MM.1S (cell line): ENCODE results near the gene NUMB.

ENCODE experiments used
- DNase-seq: peaks from one replicate; pipeline ENCODE4 v3.0.0-alpha.2; 2015
- H2AFZ ChIP-seq: fragments of 300-600 bp; sonication (generic); 2 replicates; pipeline ENCODE4 v1.6.0; 2016; ENCODE audit warnings: antibody characterized with exemption, low read length
- H3F3A ChIP-seq: fragments of 300-600 bp; sonication (generic); 2 replicates; pipeline ENCODE4 v1.6.1; 2016; ENCODE audit warnings: mild to moderate bottlenecking, antibody characterized with exemption, low read length, moderate library complexity, mixed read lengths; ENCODE audit not compliant: insufficient read depth
- H3K27ac ChIP-seq: fragments of 300-600 bp; sonication (generic); 2 replicates; pipeline ENCODE4 v1.5.1; 2016; ENCODE audit warnings: mild to moderate bottlenecking, low read length
- H3K27me3 ChIP-seq: fragments of 300-600 bp; sonication (generic); replicated peaks from 2 replicates; pipeline ENCODE4 v1.6.0; 2016; ENCODE audit warnings: low read length; ENCODE audit not compliant: insufficient read depth
- H3K36me3 ChIP-seq: fragments of 300-600 bp; sonication (generic); replicated peaks from 2 replicates; pipeline ENCODE4 v1.6.1; 2016; ENCODE audit warnings: mild to moderate bottlenecking, low read length, mixed read lengths; ENCODE audit not compliant: insufficient read depth
- H3K4me1 ChIP-seq: fragments of 300-600 bp; sonication (generic); 2 replicates; pipeline ENCODE4 v1.6.1; 2016; ENCODE audit warnings: low read length, mixed read lengths
- H3K4me2 ChIP-seq: fragments of 300-600 bp; sonication (generic); 2 replicates; pipeline ENCODE4 v1.6.0; 2016; ENCODE audit warnings: low read depth, low read length
- H3K4me3 ChIP-seq: fragments of 300-600 bp; sonication (generic); 2 replicates; pipeline ENCODE4 v1.5.1; 2016; ENCODE audit warnings: low read length, mixed read lengths
- H3K79me2 ChIP-seq: fragments of 300-600 bp; sonication (generic); 2 replicates; pipeline ENCODE4 v1.6.1; 2016; ENCODE audit warnings: mixed run types, low read length, mixed read lengths
- H3K9ac ChIP-seq: fragments of 300-600 bp; sonication (generic); 2 replicates; pipeline ENCODE4 v1.6.1; 2016; ENCODE audit warnings: low read length, mixed read lengths
- H3K9me2 ChIP-seq: fragments of 300-600 bp; sonication (generic); replicated peaks from 2 replicates; pipeline ENCODE4 v1.6.1; 2016; ENCODE audit warnings: mild to moderate bottlenecking, low read length, mixed read lengths; ENCODE audit not compliant: insufficient read depth
- H3K9me3 ChIP-seq: fragments of 300-600 bp; sonication (generic); replicated peaks from 2 replicates; pipeline ENCODE4 v1.6.1; 2016; ENCODE audit warnings: mild to moderate bottlenecking, low read length, mixed read lengths; ENCODE audit not compliant: insufficient read depth
- H4K20me1 ChIP-seq: fragments of 300-600 bp; sonication (generic); 2 replicates; pipeline ENCODE4 v1.6.1; 2016; ENCODE audit warnings: mild to moderate bottlenecking, low read length, moderate library complexity, mixed read lengths; ENCODE audit not compliant: insufficient read depth
- CTCF ChIP-seq: fragments of 300-600 bp; sonication (generic); IDR thresholded peaks from 2 replicates; pipeline ENCODE4 v1.5.1; 2016; ENCODE audit warnings: antibody characterized with exemption, low read length, mixed read lengths
- EZH2 ChIP-seq: fragments of 300-600 bp; sonication (generic); optimal IDR thresholded peaks from 2 replicates; pipeline ENCODE3; 2017; ENCODE audit warnings: low read depth, mild to moderate bottlenecking, antibody characterized with exemption, low read length, mixed read lengths
- EZH2phosphoT487 ChIP-seq: fragments of 300-600 bp; sonication (generic); IDR thresholded peaks from 2 replicates; pipeline ENCODE4 v1.6.1; 2018; ENCODE audit warnings: antibody characterized with exemption, low read length

The NUMB gene

GRCh38 chr14:73264885-73265720 is 193.2 kb downstream of the NUMB start:
- Histone ChIP-seq H3K9me2 (no peaks in the 10 kb centered on the region), H3F3A (no peaks in the 10 kb centered on the region), H3K27me3 (no peaks in the 10 kb centered on the region), H3K9me3 (no peaks in the 10 kb centered on the region), H3K79me2 (no peaks in the 10 kb centered on the region), H3K4me2 (no peak overlapping the region), H2AFZ (no peak overlapping the region), H4K20me1 (no peaks in the 10 kb centered on the region), H3K36me3 (no peaks in the 10 kb centered on the region), H3K27ac (no peak overlapping the region), H3K4me1 (no peaks in the 10 kb centered on the region), H3K4me3 (no peak overlapping the region), H3K9ac (no peak overlapping the region)
- DNase-seq: no peak
- TF ChIP-seq EZH2 (no peak), EZH2phosphoT487 (no peak), CTCF (no peak)

- Histone ChIP-seq H3K4me1 (no peaks in the 10 kb centered on the region), H3K9me2 (no peaks in the 10 kb centered on the region), H3K9me3 (no peaks in the 10 kb centered on the region), H3K4me3 (no peak overlapping the region), H3K36me3 (no peaks in the 10 kb centered on the region), H3K4me2 (no peak overlapping the region), H3K27me3 (no peaks in the 10 kb centered on the region), H3F3A (no peaks in the 10 kb centered on the region), H3K27ac (no peak overlapping the region), H4K20me1 (no peaks in the 10 kb centered on the region), H3K9ac (no peak overlapping the region), H3K79me2 (no peaks in the 10 kb centered on the region), H2AFZ (no peak overlapping the region)
- TF ChIP-seq EZH2phosphoT487 (no peak), CTCF (no peak), EZH2 (no peak)
- DNase-seq: no peak
These were observed 194.1 kb downstream of the NUMB start for GRCh38 chr14:73264080-73264884.

GRCh38 chr14:73263606-73264005 is 194.7 kb downstream of the NUMB start:
- Histone ChIP-seq H3K4me2 (no peak overlapping the region), H3K4me1 (no peaks in the 10 kb centered on the region), H3K27me3 (no peaks in the 10 kb centered on the region), H4K20me1 (no peaks in the 10 kb centered on the region), H3K9me3 (no peaks in the 10 kb centered on the region), H2AFZ (no peak overlapping the region), H3K4me3 (no peak overlapping the region), H3F3A (no peaks in the 10 kb centered on the region), H3K36me3 (no peaks in the 10 kb centered on the region), H3K27ac (no peak overlapping the region), H3K79me2 (no peaks in the 10 kb centered on the region), H3K9ac (no peak overlapping the region), H3K9me2 (no peaks in the 10 kb centered on the region)
- no peak for DNase-seq
- TF ChIP-seq EZH2 (no peak), EZH2phosphoT487 (no peak), CTCF (no peak)
